DND-41 (cell line): Measurements from ENCODE around the gene ZNF133.

Experiments
- ATAC-seq: fragments of 200-7000 bp; cut with Tn5 transposase; 3 replicates; pipeline ENCODE4 v1.9.1; 2021; ENCODE audit warnings: low read depth; ENCODE audit not compliant: insufficient read depth
- DNase-seq: peaks from one replicate; pipeline ENCODE4 v3.0.0-alpha.2; 2020
- H2AFZ ChIP-seq: 2 replicates; pipeline ENCODE4 v1.6.0; 2012; ENCODE audit warnings: low read depth, low read length
- H3K27ac ChIP-seq: 2 replicates; pipeline ENCODE4 v1.5.1; 2012; ENCODE audit warnings: low read length, inconsistent platforms
- H3K27me3 ChIP-seq: fragments of 200-600 bp; sonication (generic); 2 replicates; pipeline ENCODE4 v1.6.0; 2012; ENCODE audit warnings: low read length, mild to moderate bottlenecking, inconsistent platforms; ENCODE audit not compliant: insufficient read depth, poor library complexity
- H3K36me3 ChIP-seq: 2 replicates; pipeline ENCODE4 v1.5.1; 2012; ENCODE audit warnings: low read length, inconsistent platforms; ENCODE audit not compliant: insufficient read depth
- H3K4me1 ChIP-seq: 2 replicates; pipeline ENCODE4 v1.5.1; 2012; ENCODE audit warnings: mild to moderate bottlenecking, low read length; ENCODE audit not compliant: insufficient read depth
- H3K4me2 ChIP-seq: 2 replicates; pipeline ENCODE4 v1.6.0; 2012; ENCODE audit warnings: mild to moderate bottlenecking, moderate library complexity, low read length, inconsistent platforms; ENCODE audit not compliant: insufficient read depth
- H3K4me3 ChIP-seq, 2 experiments: fragments of 200-600 bp in 1 of 2; shearing (Covaris generic) in 1 of 2; 2 replicates each; pipeline ENCODE4 v1.5.1; 2012 to 2016; ENCODE audit warnings: inconsistent platforms in 2 of 2, low read length in 2 of 2, mild to moderate bottlenecking in 2 of 2, low read depth in 1 of 2, moderate library complexity in 1 of 2
- H3K79me2 ChIP-seq: 2 replicates; pipeline ENCODE4 v1.6.0; 2012; ENCODE audit warnings: low read length, inconsistent platforms; ENCODE audit not compliant: insufficient read depth
- H3K9ac ChIP-seq: 2 replicates; pipeline ENCODE4 v1.6.0; 2012; ENCODE audit warnings: low read depth, mild to moderate bottlenecking, inconsistent platforms, low read length, moderate library complexity
- H3K9me3 ChIP-seq: 2 replicates; pipeline ENCODE4 v1.5.1; 2012; ENCODE audit warnings: low read length, moderate library complexity, mild to moderate bottlenecking, inconsistent platforms; ENCODE audit not compliant: insufficient read depth, severe bottlenecking
- H4K20me1 ChIP-seq: 2 replicates; pipeline ENCODE4 v1.6.0; 2012; ENCODE audit warnings: low read length; ENCODE audit not compliant: insufficient read depth
- EZH2 ChIP-seq: IDR thresholded peaks from 3 replicates; pipeline ENCODE4 v1.6.1; 2012; ENCODE audit warnings: borderline replicate concordance, low read depth, mild to moderate bottlenecking, moderate library complexity, low read length, inconsistent platforms; ENCODE audit not compliant: severe bottlenecking
- TF ChIP-seq, protein P1 (sequence below): IDR thresholded peaks from 2 replicates; pipeline ENCODE4 v1.5.1; 2012; ENCODE audit warnings: borderline replicate concordance, low read length, moderate library complexity, mild to moderate bottlenecking; ENCODE audit not compliant: poor library complexity, severe bottlenecking; ENCODE audit errors: extremely low read depth

Gene ZNF133

DNA sequence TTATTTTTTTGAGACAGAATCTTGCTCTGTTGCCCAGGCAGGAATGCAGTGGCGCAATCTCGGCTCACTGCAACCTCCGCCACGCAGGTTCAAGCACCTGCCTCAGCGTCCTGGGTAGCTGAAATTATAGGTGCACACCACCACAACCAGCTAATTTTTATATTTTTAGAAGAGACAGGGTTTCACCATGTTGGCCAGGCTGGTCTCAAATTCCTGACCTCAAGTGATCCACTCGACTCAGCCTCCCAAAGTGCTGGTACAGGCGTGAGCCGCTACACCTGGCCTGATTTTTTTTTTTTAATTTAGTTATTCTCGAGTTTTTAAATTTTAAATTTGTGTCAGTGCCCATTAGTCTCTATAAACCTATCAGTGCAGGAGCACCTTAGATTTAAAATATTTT is 24.4 kb downstream of the ZNF133 start:
- Histone ChIP-seq H3K79me2 (no peaks in the 10 kb centered on the region), H3K27me3 (no peaks in the 10 kb centered on the region), H3K4me1 (no peaks in the 10 kb centered on the region), H3K4me2 (no peak overlapping the region), H3K9ac (no peak overlapping the region), H3K4me3 (no peak overlapping the region), H2AFZ (no peak overlapping the region), H3K27ac (no peak overlapping the region), H4K20me1 (no peaks in the 10 kb centered on the region), H3K9me3 (no peaks in the 10 kb centered on the region), H3K36me3 (peaks cover 27% of the 10 kb centered on the region)
- TF ChIP-seq, protein P1, sequence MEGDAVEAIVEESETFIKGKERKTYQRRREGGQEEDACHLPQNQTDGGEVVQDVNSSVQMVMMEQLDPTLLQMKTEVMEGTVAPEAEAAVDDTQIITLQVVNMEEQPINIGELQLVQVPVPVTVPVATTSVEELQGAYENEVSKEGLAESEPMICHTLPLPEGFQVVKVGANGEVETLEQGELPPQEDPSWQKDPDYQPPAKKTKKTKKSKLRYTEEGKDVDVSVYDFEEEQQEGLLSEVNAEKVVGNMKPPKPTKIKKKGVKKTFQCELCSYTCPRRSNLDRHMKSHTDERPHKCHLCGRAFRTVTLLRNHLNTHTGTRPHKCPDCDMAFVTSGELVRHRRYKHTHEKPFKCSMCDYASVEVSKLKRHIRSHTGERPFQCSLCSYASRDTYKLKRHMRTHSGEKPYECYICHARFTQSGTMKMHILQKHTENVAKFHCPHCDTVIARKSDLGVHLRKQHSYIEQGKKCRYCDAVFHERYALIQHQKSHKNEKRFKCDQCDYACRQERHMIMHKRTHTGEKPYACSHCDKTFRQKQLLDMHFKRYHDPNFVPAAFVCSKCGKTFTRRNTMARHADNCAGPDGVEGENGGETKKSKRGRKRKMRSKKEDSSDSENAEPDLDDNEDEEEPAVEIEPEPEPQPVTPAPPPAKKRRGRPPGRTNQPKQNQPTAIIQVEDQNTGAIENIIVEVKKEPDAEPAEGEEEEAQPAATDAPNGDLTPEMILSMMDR, result no peak
- TF ChIP-seq EZH2, result no peak
- ATAC-seq (no peak), DNase-seq (no peak)

DNA sequence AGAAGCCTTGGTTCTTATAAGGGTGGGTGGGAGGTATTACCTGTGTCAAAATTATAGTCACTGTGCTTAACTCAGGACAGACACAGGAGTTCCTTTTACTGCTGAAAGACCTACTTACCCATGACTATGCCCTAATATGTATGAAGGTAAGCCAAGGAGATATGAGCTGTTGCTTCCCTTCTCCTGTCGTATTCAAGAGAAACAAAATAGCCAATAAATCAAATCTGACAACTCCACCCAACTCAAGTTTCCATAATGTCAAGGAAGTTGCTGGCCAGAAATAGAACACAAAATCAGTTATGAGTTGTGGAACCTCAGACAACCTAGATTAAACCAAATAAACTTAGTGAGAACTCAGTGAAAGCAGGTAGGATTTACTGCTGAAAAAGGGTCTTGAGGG is 25.1 kb downstream of the ZNF133 start:
- H2AFZ ChIP-seq, result no peak overlapping the region
- H3K4me2 ChIP-seq, result no peak overlapping the region
- H3K36me3 ChIP-seq, result peaks cover 27% of the 10 kb centered on the region
- no peaks in the 10 kb centered on the region for H3K27me3 ChIP-seq
- no peak overlapping the region for H3K4me3 ChIP-seq
- DNase-seq, result no peak
- H3K9ac ChIP-seq, result no peak overlapping the region
- TF ChIP-seq, protein P1, result no peak
- no peak for TF ChIP-seq EZH2
- H3K9me3 ChIP-seq, result no peaks in the 10 kb centered on the region
- no peak overlapping the region for H3K27ac ChIP-seq
- no peaks in the 10 kb centered on the region for H4K20me1 ChIP-seq
- no peaks in the 10 kb centered on the region for H3K79me2 ChIP-seq
- H3K4me1 ChIP-seq, result no peaks in the 10 kb centered on the region
- no peak for ATAC-seq

DNA sequence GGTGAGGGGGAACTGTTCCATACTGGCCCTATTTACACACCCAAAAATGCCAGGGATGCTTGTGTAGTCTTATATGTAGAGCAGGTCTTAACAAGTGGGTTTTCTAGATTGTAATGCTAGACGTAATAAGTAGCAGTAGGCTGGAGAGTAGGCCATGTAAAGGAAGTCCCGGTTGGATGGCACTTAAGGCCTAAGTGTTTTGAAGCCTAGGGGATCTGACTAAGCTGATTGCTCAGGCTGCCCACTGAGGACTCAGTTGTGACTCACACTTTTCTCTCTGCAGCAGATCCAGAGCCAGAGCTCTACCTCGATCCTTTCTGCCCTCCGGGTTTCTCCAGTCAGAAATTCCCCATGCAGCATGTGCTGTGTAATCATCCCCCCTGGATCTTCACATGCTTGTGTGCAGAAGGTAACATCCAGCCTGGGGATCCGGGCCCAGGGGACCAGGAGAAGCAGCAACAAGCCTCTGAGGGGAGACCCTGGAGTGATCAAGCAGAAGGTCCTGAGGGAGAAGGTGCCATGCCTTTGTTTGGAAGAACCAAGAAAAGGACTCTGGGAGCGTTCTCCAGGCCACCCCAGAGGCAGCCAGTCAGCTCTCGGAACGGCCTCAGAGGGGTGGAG is 26.6 kb downstream of the ZNF133 start:
- no peaks in the 10 kb centered on the region for H3K4me1 ChIP-seq
- H3K79me2 ChIP-seq, result no peaks in the 10 kb centered on the region
- H3K27me3 ChIP-seq, result no peaks in the 10 kb centered on the region
- H3K9ac ChIP-seq, result no peak overlapping the region
- no peaks in the 10 kb centered on the region for H4K20me1 ChIP-seq
- H3K4me2 ChIP-seq, result no peak overlapping the region
- H2AFZ ChIP-seq, result no peak overlapping the region
- ATAC-seq, result no peak
- H3K36me3 ChIP-seq, result peaks cover 27% of the 10 kb centered on the region
- H3K9me3 ChIP-seq, result no peaks in the 10 kb centered on the region
- H3K27ac ChIP-seq, result no peak overlapping the region
- TF ChIP-seq, protein P1, result no peak
- TF ChIP-seq EZH2, result no peak
- no peak for DNase-seq
- H3K4me3 ChIP-seq, result no peak overlapping the region
